ENCODE measurements around the gene CEP85L. TPM values are rescaled to one million over a fixed set of nuclear protein-coding genes. Genes with fewer than 3 reads are reported as not detected.

Gene CEP85L
- total RNA-seq, 1 donor from 2014 or later, result 21.8 TPM

DNA sequence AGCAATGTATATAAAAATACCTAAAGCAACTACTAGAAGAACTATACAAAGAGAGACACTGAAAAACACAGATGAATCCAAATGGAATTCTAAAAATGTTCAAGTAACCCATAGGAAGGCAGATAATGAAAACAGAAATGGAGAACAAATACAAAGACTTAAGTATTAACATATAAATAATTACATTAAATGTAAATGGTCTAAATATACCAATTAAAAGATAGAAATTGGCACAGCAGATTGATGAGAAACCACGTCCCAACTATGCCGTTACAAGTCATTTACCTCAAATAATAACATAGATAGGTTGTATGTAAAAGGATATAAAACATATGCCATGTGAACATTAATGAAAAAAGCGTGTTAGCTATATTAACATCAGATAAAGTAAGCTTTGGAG lies 40.1 kb downstream of the CEP85L start:
- H3K27ac Mint-ChIP-seq, result no peak overlapping the region
- peaks cover 14% of the 10 kb centered on the region for H3K4me1 Mint-ChIP-seq
- peaks cover 3% of the 10 kb centered on the region for H3K9me3 Mint-ChIP-seq
- ATAC-seq (ENCODE audit: low read depth) (no peak), DNase-seq (no peak)
- H3K27me3 Mint-ChIP-seq, result no peaks in the 10 kb centered on the region
- H3K4me3 Mint-ChIP-seq, result no peak overlapping the region
- intact Hi-C loops (cut with micrococcal nuclease), result no loop called here
- ChIA-PET CTCF (no interaction called here), POLR2A (no interaction called here)
- TF ChIP-seq, protein P1, sequence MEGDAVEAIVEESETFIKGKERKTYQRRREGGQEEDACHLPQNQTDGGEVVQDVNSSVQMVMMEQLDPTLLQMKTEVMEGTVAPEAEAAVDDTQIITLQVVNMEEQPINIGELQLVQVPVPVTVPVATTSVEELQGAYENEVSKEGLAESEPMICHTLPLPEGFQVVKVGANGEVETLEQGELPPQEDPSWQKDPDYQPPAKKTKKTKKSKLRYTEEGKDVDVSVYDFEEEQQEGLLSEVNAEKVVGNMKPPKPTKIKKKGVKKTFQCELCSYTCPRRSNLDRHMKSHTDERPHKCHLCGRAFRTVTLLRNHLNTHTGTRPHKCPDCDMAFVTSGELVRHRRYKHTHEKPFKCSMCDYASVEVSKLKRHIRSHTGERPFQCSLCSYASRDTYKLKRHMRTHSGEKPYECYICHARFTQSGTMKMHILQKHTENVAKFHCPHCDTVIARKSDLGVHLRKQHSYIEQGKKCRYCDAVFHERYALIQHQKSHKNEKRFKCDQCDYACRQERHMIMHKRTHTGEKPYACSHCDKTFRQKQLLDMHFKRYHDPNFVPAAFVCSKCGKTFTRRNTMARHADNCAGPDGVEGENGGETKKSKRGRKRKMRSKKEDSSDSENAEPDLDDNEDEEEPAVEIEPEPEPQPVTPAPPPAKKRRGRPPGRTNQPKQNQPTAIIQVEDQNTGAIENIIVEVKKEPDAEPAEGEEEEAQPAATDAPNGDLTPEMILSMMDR (IDR thresholded peaks at IDR 0.05), result no peak
- H3K36me3 Mint-ChIP-seq (ENCODE audit: low read depth), result peaks cover 15% of the 10 kb centered on the region

DNA sequence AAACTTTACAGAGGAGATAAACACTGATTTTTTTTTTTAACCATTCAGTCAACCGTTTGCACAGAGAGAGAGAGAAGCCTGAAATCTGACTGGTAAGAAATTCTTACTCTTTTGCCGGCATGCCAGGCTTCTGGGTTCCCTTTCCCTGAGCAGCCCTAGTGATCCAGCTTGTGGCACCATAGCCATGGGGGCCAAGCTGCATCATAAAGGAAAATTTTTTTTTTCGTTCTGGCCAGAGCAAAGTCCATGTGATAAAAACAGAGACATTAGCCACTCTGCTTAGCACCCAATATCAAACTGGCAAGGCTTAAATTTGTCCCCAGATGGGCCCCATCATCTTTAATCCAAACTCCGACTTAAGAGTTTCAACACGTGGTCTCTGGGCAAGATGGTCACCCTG lies 44.5 kb downstream of the CEP85L start:
- Mint-ChIP-seq H3K9me3 (peaks cover 1% of the 10 kb centered on the region), H3K36me3 (ENCODE audit: low read depth) (peaks cover 29% of the 10 kb centered on the region), H3K27ac (no peak overlapping the region), H3K27me3 (no peaks in the 10 kb centered on the region), H3K4me3 (no peak overlapping the region), H3K4me1 (peaks cover 11% of the 10 kb centered on the region)
- ATAC-seq (ENCODE audit: low read depth), result no peak
- TF ChIP-seq, protein P1 (IDR thresholded peaks at IDR 0.05), result no peak
- no peak for DNase-seq
- CTCF ChIA-PET, result interaction anchor here (1.3 kb wide), 1 partner anchor 41 kb away, joined by 3 read pairs; no protein-coding TSS in a partner anchor
- POLR2A ChIA-PET, result no interaction called here
- intact Hi-C loops (cut with micrococcal nuclease), result no loop called here

DNA sequence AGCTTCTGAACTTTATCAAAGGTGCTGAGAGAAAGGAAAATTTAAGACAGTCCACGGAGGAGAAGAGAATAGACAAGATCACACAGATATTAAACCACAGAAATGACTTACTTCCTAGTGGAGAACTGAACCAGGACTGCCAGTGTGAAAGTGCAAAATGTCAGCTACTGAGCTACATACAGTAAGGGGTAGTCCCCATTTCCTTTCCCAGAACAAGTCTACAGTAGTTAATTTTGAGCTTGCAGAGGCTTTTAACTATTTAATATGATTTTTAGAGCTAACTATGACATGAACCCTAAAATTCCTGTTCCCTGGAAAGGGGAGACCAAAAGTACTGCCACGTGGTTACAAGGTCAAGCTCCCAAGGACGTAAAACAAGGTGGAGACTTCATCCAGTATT lies 45.1 kb downstream of the CEP85L start:
- Mint-ChIP-seq H3K27me3 (no peaks in the 10 kb centered on the region), H3K4me1 (peaks cover 10% of the 10 kb centered on the region), H3K36me3 (ENCODE audit: low read depth) (peaks cover 29% of the 10 kb centered on the region), H3K9me3 (no peaks in the 10 kb centered on the region), H3K27ac (no peak overlapping the region), H3K4me3 (no peak overlapping the region)
- CTCF ChIA-PET, result interaction anchor here (1.3 kb wide), 1 partner anchor 41 kb away, joined by 3 read pairs; no protein-coding TSS in a partner anchor
- no peak for ATAC-seq (ENCODE audit: low read depth)
- TF ChIP-seq, protein P1 (IDR thresholded peaks at IDR 0.05), result no peak
- POLR2A ChIA-PET, result no interaction called here
- intact Hi-C loops (cut with micrococcal nuclease), result no loop called here
- DNase-seq, result no peak

DNA sequence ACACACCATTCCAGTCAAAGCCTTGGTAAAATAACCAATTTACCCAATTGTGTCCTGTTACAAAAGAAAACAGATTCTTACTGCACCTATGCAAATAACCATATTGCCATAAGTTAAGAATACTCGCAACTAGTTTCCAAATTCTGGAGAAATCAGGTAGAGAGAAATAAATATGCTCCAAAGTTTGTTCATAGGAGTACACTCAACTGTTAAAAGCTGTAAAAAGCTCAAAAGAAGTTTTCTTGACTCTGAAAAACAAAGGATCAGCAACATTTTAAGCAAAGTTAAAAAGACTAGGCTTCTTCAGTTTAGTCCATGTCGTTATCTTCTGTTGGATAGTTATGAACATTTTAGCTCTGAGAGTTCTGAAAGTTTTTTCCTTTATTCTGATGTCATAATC lies 48.0 kb downstream of the CEP85L start:
- ATAC-seq (ENCODE audit: low read depth), result no peak
- Mint-ChIP-seq H3K27me3 (no peaks in the 10 kb centered on the region), H3K27ac (no peak overlapping the region), H3K36me3 (ENCODE audit: low read depth) (peaks cover 29% of the 10 kb centered on the region), H3K4me3 (no peak overlapping the region), H3K9me3 (no peaks in the 10 kb centered on the region), H3K4me1 (peaks cover 10% of the 10 kb centered on the region)
- no peak for DNase-seq
- intact Hi-C loops (cut with micrococcal nuclease), result no loop called here
- POLR2A ChIA-PET, result no interaction called here
- CTCF ChIA-PET, result no interaction called here
- TF ChIP-seq, protein P1 (IDR thresholded peaks at IDR 0.05), result no peak

DNA sequence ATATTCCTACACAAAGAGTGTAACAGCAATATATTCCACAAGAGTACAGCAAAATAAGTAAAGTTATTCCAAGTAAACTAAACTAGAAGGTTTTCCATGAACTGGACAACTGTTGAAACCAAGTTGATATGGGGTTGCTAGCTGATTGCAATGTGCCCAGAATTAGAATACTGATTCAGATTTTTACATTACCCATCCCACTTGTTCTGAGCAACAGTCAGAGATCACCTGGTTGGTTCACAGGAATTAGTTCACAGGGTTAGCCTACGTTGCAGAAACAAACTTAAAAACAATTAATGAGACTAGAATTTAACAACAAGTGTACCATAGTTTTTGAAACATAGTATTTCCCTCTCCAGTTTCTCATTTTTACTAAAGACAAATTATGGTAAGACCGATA lies 49.1 kb downstream of the CEP85L start:
- Mint-ChIP-seq H3K4me1 (peaks cover 9% of the 10 kb centered on the region), H3K9me3 (no peaks in the 10 kb centered on the region), H3K36me3 (ENCODE audit: low read depth) (peaks cover 28% of the 10 kb centered on the region), H3K27me3 (no peaks in the 10 kb centered on the region), H3K27ac (no peak overlapping the region), H3K4me3 (no peak overlapping the region)
- no peak for DNase-seq
- no peak for ATAC-seq (ENCODE audit: low read depth)
- TF ChIP-seq, protein P1 (IDR thresholded peaks at IDR 0.05), result no peak
- intact Hi-C loops (cut with micrococcal nuclease), result no loop called here
- ChIA-PET CTCF (interaction anchor here (0.6 to 0.9 kb wide), 2 partner anchors 14 to 311 kb away, joined by 3 read pairs; no protein-coding TSS in a partner anchor), POLR2A (no interaction called here)

Measured in activated B cell treated with CpG ODN at 0.5 μM for 24 hours (primary cell).